Stimulated activated CD8-positive, alpha-beta memory T cell treated with anti-CD3 and anti-CD28 coated beads, Interleukin-12 subunit alpha, Interleukin-12 subunit beta, amount 100 ng/mL, for 24 hours (primary cell): ENCODE results near the gene OR2T11.
"Not testable (repeated sequence)": the region's sequence is repeated elsewhere in the genome, so short reads cannot be mapped to it uniquely, and the experiment has no call there.

Source experiments
- DNase-seq: peaks from one replicate; pipeline ENCODE4 v3.0.0-alpha.2; 2020; ENCODE audit errors: extremely low read depth

The OR2T11 gene

GRCh38 chr1:248618878-248619277 lies 16.0 kb downstream of the OR2T11 start:
- no peak for DNase-seq

- no peak for DNase-seq
Observed at GRCh38 chr1:248618119-248618518, 16.8 kb downstream of the OR2T11 start.

- DNase-seq = no peak
Observed at GRCh38 chr1:248613742-248614141, 21.1 kb downstream of the OR2T11 start.

- no peak for DNase-seq
Observed at GRCh38 chr1:248611883-248612414, 22.9 kb downstream of the OR2T11 start.

- no peak for DNase-seq
Observed at GRCh38 chr1:248610301-248610700, 24.6 kb downstream of the OR2T11 start.

- DNase-seq = no peak
Observed at GRCh38 chr1:248599396-248599795, 35.5 kb downstream of the OR2T11 start.

- no peak for DNase-seq
Observed at GRCh38 chr1:248597589-248597988, 37.3 kb downstream of the OR2T11 start, which contains the start of gene OR2T10. Gene OR2T10, minus strand, starts transcription at chr1:248597700. Its CDS starts 3,932 bp downstream, at chr1:248593768.

GRCh38 chr1:248596615-248597014 lies 38.3 kb downstream of the OR2T11 start:
- no peak for DNase-seq

- DNase-seq = no peak
Observed at GRCh38 chr1:248593226-248593625, 41.7 kb downstream of the OR2T11 start.

- DNase-seq = no peak
Observed at GRCh38 chr1:248592655-248593054, 42.2 kb downstream of the OR2T11 start.

- DNase-seq = no peak
Observed at GRCh38 chr1:248590055-248590454, 44.8 kb downstream of the OR2T11 start.

- DNase-seq = no peak
Observed at GRCh38 chr1:248589334-248589733, 45.6 kb downstream of the OR2T11 start.

- DNase-seq = no peak
Observed at GRCh38 chr1:248585266-248585665, 49.6 kb downstream of the OR2T11 start.

- no peak for DNase-seq
Observed at GRCh38 chr1:248576260-248576980, 58.5 kb downstream of the OR2T11 start.

GRCh38 chr1:248574657-248575056 lies 60.2 kb downstream of the OR2T11 start, which contains the start of gene OR2T34:
Gene OR2T34, minus strand, starts transcription at chr1:248574757. Its CDS starts 0 bp downstream, at chr1:248574757.
- DNase-seq = not testable (repeated sequence)

GRCh38 chr1:248573856-248574255 lies 61.0 kb downstream of the OR2T11 start:
- DNase-seq = not testable (repeated sequence)
